GM23338 (cell line): ENCODE measurements around the gene VPS37C. TPM values are rescaled to one million over a fixed set of nuclear protein-coding genes. Genes with fewer than 3 reads are reported as not detected.

Experiments
- ATAC-seq: fragments of 200-7000 bp; cut with Tn5 transposase; 3 replicates; pipeline ENCODE4 v1.9.1; 2020
- DNase-seq: peaks from one replicate; pipeline ENCODE4 v3.0.0-alpha.2; 2015; ENCODE audit warnings: low spot score
- H2AFZ ChIP-seq: fragments of 200-600 bp; sonication (generic); 2 replicates; pipeline ENCODE4 v1.8.0; 2016; ENCODE audit warnings: antibody characterized with exemption, mild to moderate bottlenecking, moderate library complexity
- H3F3A ChIP-seq: fragments of 200-600 bp; sonication (generic); replicated peaks from 2 replicates; pipeline ENCODE4 v1.8.0; 2017; ENCODE audit warnings: antibody characterized with exemption, mixed run types, low read depth
- H3K27ac ChIP-seq: fragments of 200-600 bp; sonication (generic); 2 replicates; pipeline ENCODE4 v1.6.1; 2016; ENCODE audit warnings: low read depth
- H3K27me3 ChIP-seq: fragments of 200-600 bp; sonication (generic); 2 replicates; pipeline ENCODE4 v1.8.0; 2016; ENCODE audit warnings: mild to moderate bottlenecking, mixed run types, moderate library complexity; ENCODE audit not compliant: insufficient read depth
- H3K36me3 ChIP-seq: fragments of 200-600 bp; sonication (generic); 2 replicates; pipeline ENCODE4 v1.8.0; 2016; ENCODE audit warnings: mild to moderate bottlenecking; ENCODE audit not compliant: insufficient read depth
- H3K4me1 ChIP-seq: fragments of 200-600 bp; sonication (generic); 2 replicates; pipeline ENCODE4 v1.8.0; 2016; ENCODE audit warnings: mild to moderate bottlenecking, moderate library complexity; ENCODE audit not compliant: insufficient read depth
- H3K4me2 ChIP-seq: fragments of 200-600 bp; sonication (generic); 2 replicates; pipeline ENCODE4 v1.7.1; 2017; ENCODE audit warnings: mixed run types
- H3K4me3 ChIP-seq: fragments of 200-600 bp; sonication (generic); 2 replicates; pipeline ENCODE4 v1.6.1; 2016; ENCODE audit warnings: mixed run types
- H3K79me2 ChIP-seq: fragments of 200-600 bp; sonication (generic); replicated peaks from 2 replicates; pipeline ENCODE4 v1.8.0; 2017; ENCODE audit warnings: mild to moderate bottlenecking; ENCODE audit not compliant: insufficient read depth
- H3K9me2 ChIP-seq: fragments of 200-600 bp; sonication (generic); 2 replicates; pipeline ENCODE4 v1.8.0; 2017; ENCODE audit not compliant: insufficient read depth
- H4K20me1 ChIP-seq: fragments of 200-600 bp; sonication (generic); replicated peaks from 2 replicates; pipeline ENCODE4 v1.8.0; 2017; ENCODE audit warnings: mild to moderate bottlenecking; ENCODE audit not compliant: insufficient read depth
- H3K27ac Mint-ChIP-seq: 2 replicates; pipeline ENCODE4 v1.8.0; 2020; ENCODE audit warnings: inconsistent platforms, mild to moderate bottlenecking, moderate library complexity, mixed read lengths
- H3K27me3 Mint-ChIP-seq: 3 replicates; pipeline ENCODE4 v1.8.0; 2022; ENCODE audit warnings: low read depth, mild to moderate bottlenecking, moderate library complexity, mixed read lengths, inconsistent platforms; ENCODE audit not compliant: insufficient read depth, poor library complexity
- H3K36me3 Mint-ChIP-seq: 3 replicates; pipeline ENCODE4 v1.8.0; 2021; ENCODE audit warnings: low read depth, mild to moderate bottlenecking, inconsistent platforms, moderate library complexity, mixed read lengths
- H3K4me1 Mint-ChIP-seq: 3 replicates; pipeline ENCODE4 v1.8.0; 2020; ENCODE audit warnings: mild to moderate bottlenecking, inconsistent platforms, mixed read lengths
- H3K4me3 Mint-ChIP-seq: 3 replicates; pipeline ENCODE4 v1.8.0; 2021; ENCODE audit warnings: moderate library complexity, mild to moderate bottlenecking, inconsistent platforms, mixed read lengths
- H3K9me3 Mint-ChIP-seq: 3 replicates; pipeline ENCODE4 v1.8.0; 2020; ENCODE audit warnings: moderate library complexity, mild to moderate bottlenecking, inconsistent platforms, mixed read lengths
- CTCF ChIP-seq, 2 experiments: fragments of 200-600 bp in 1 of 2; sonication (generic) in 1 of 2; conservative IDR thresholded peaks; 2 replicates each; pipeline versions ENCODE4 v1.5.1 to v1.6.1; 2016 to 2017; ENCODE audit warnings: antibody characterized with exemption in 2 of 2, low read depth in 2 of 2, mild to moderate bottlenecking in 2 of 2, moderate library complexity in 1 of 2
- ETS1 ChIP-seq: IDR thresholded peaks from 2 replicates; pipeline ENCODE4 v1.6.1; 2016; ENCODE audit warnings: antibody characterized with exemption
- EZH2 ChIP-seq: fragments of 200-600 bp; sonication (generic); IDR thresholded peaks from one replicate; pipeline ENCODE4 v1.8.0; 2017; ENCODE audit warnings: antibody characterized with exemption, mild to moderate bottlenecking, low read depth; ENCODE audit not compliant: unreplicated experiment
- EZH2phosphoT487 ChIP-seq: fragments of 200-600 bp; sonication (generic); IDR thresholded peaks from one replicate; pipeline ENCODE4 v1.8.1; 2018; ENCODE audit warnings: antibody characterized with exemption; ENCODE audit not compliant: unreplicated experiment
- JUNB ChIP-seq: IDR thresholded peaks from one replicate; pipeline ENCODE4 v1.6.1; 2016; ENCODE audit warnings: antibody characterized with exemption; ENCODE audit not compliant: unreplicated experiment
- NANOG ChIP-seq: IDR thresholded peaks from 2 replicates; pipeline ENCODE4 v1.6.1; 2016; ENCODE audit warnings: antibody characterized with exemption, borderline replicate concordance
- POLR2AphosphoS5 ChIP-seq: IDR thresholded peaks from 2 replicates; pipeline ENCODE4 v1.6.1; 2016; ENCODE audit warnings: antibody characterized with exemption, low read depth
- ZNF114 ChIP-seq: fragments of 250-450 bp; sonication (Bioruptor Pico); IDR thresholded peaks from 2 replicates; pipeline ENCODE4 v1.5.0; 2020; ENCODE audit warnings: mild to moderate bottlenecking, moderate library complexity
- ZNF462 ChIP-seq: fragments of 250-450 bp; sonication (Bioruptor Pico); IDR thresholded peaks from 2 replicates; pipeline ENCODE4 v1.5.0; 2020; ENCODE audit warnings: mild to moderate bottlenecking, moderate library complexity
- polyA plus RNA-seq: library from polyadenylated mRNA; unstranded; fragments of >200 nt; fragmentation: Nextera tagmentation; extraction: Ambion mirVana; gene quantifications from 2 replicates; pipeline ENCODE4 v1.2.1, GENCODE V29; 2016
- total RNA-seq: library from RNA; depleted of rRNA; stranded (reverse); fragments of >200 nt; shearing (Covaris generic); gene quantifications from 2 replicates; pipeline ENCODE4 v1.2.3, GENCODE V29; 2014

The VPS37C gene
- total and polyA plus RNA-seq, 2 experiments from 2014 or later = 8.8 to 19.4 TPM

- no peak overlapping the region for H3K27ac Mint-ChIP-seq
- H3K4me3 ChIP-seq = no peak overlapping the region
Measured at GRCh38 chr11:61146416-61146815, 14.8 kb downstream of the VPS37C start.

More at GRCh38 chr11:61146416-61146815, 14.8 kb downstream of the VPS37C start:
- no peak for TF ChIP-seq EZH2phosphoT487
- no peak for TF ChIP-seq EZH2
- no peak for TF ChIP-seq JUNB
- TF ChIP-seq POLR2AphosphoS5 = no peak
- no peak for TF ChIP-seq ETS1
- TF ChIP-seq NANOG = no peak
- no peak for TF ChIP-seq ZNF114 (CRISPR knock-in tag)
- no peak for TF ChIP-seq ZNF462 (CRISPR knock-in tag)
- TF ChIP-seq CTCF (conservative IDR thresholded peaks at IDR 0.05; ENCODE audit: low read depth in 2 of 2) = no peak
- ATAC-seq (peak; percentile 10; the same call in 2 of the 3 replicates), DNase-seq (no peak)
- no peak overlapping the region for H2AFZ ChIP-seq
- H3K27ac ChIP-seq = no peak overlapping the region
- Mint-ChIP-seq H3K9me3 (no peaks in the 10 kb centered on the region), H3K4me3 (no peak overlapping the region), H3K4me1 (peaks cover 48% of the 10 kb centered on the region), H3K27me3 (peaks cover 14% of the 10 kb centered on the region), H3K36me3 (no peaks in the 10 kb centered on the region)
- no peaks in the 10 kb centered on the region for H3K27me3 ChIP-seq
- H4K20me1 ChIP-seq = peaks cover 20% of the 10 kb centered on the region
- no peaks in the 10 kb centered on the region for H3K36me3 ChIP-seq
- no peaks in the 10 kb centered on the region for H3F3A ChIP-seq
- H3K79me2 ChIP-seq = peaks cover 70% of the 10 kb centered on the region
- H3K9me2 ChIP-seq = no peaks in the 10 kb centered on the region
- H3K4me2 ChIP-seq = no peak overlapping the region
- peaks cover 13% of the 10 kb centered on the region for H3K4me1 ChIP-seq
